Measurements from ENCODE around the gene MAGEB3. TPM values are rescaled to one million over a fixed set of nuclear protein-coding genes. Genes with fewer than 3 reads are reported as not detected.
A peak's percentile ranks its signal among the peaks of the same experiment; 100 is the strongest.

The MAGEB3 gene
- polyA plus RNA-seq, 3 donors: not detected

- H3K36me3 Mint-ChIP-seq: no peaks in the 10 kb centered on the region
- WGBS (ENCODE audit: insufficient coverage): no CpG with 5 or more reads among the region's 3 CpGs
- Histone ChIP-seq H3K27me3 (ENCODE audit: control insufficient read depth in 2 of 2, insufficient read depth in 2 of 2, low read length in 2 of 2) (no peaks in the 10 kb centered on the region), H3K27ac (ENCODE audit: low read depth in 1 of 2, low read length in 2 of 2) (no peak overlapping the region), H3K79me2 (ENCODE audit: insufficient read depth, low read length) (no peaks in the 10 kb centered on the region), H3K36me3 (replicated peaks in 1 of 2; ENCODE audit: control insufficient read depth in 1 of 2, insufficient read depth in 2 of 2, low read length in 2 of 2) (no peaks in the 10 kb centered on the region), H3K9me3 (replicated peaks in 1 of 2; ENCODE audit: control insufficient read depth in 1 of 2, insufficient read depth in 1 of 2, low read length in 2 of 2) (no peaks in the 10 kb centered on the region), H2AFZ (ENCODE audit: insufficient read depth, low read depth, low read length, poor library complexity, severe bottlenecking) (no peak overlapping the region), H4K20me1 (ENCODE audit: insufficient read depth, low read length) (no peaks in the 10 kb centered on the region), H3K4me1 (ENCODE audit: control insufficient read depth in 1 of 2, insufficient read depth in 2 of 2, low read length in 2 of 2) (no peaks in the 10 kb centered on the region), H3K4me3 (replicated peaks in 1 of 3; ENCODE audit: low read depth in 2 of 3, low read length in 3 of 3) (no peak overlapping the region), H3K4me2 (replicated peaks; ENCODE audit: extremely low read depth, low read length, poor library complexity, severe bottlenecking) (no peak overlapping the region), H3K9ac (ENCODE audit: insufficient read depth, low read length, poor library complexity, severe bottlenecking) (no peak overlapping the region)
- H3K9me3 Mint-ChIP-seq: no peaks in the 10 kb centered on the region
- peaks cover 4% of the 10 kb centered on the region for H3K4me1 Mint-ChIP-seq
- intact Hi-C loops (cut with micrococcal nuclease): no loop called here
- H3K4me3 Mint-ChIP-seq: no peak overlapping the region
- peak; percentile 2 to 46 (median 11) for DNase-seq
- TF ChIP-seq CTCF (IDR thresholded peaks at IDR 0.05): no peak
- H3K27me3 Mint-ChIP-seq (ENCODE audit: low read depth in 3 of 3): peaks cover 0 to 4% (median 0%) of the 10 kb centered on the region in 3 donors
- peak overlapping the region in 3 of 7 donors; percentile 10 to 44 (median 10) for H3K27ac Mint-ChIP-seq
Measured at GRCh38 chrX:30283456-30284200, 53.2 kb downstream of the MAGEB3 start.

Other genes with a start within 250 kb of the MAGEB3 start
- gene MAGEB2, start 15.1 kb upstream of the MAGEB3 start, polyA plus RNA-seq: not detected
- gene MAGEB4, start 11.3 kb downstream of the MAGEB3 start, polyA plus RNA-seq: not detected
- not detected for gene MAGEB1, start 16.5 kb downstream of the MAGEB3 start, polyA plus RNA-seq
- not detected for gene NR0B1, start 78.7 kb downstream of the MAGEB3 start, polyA plus RNA-seq